Cardiac fibroblast (primary cell): Measurements from ENCODE around the gene TBC1D24.
A peak's percentile ranks its signal among the peaks of the same experiment; 100 is the strongest.
"Not testable (repeated sequence)": the region's sequence is repeated elsewhere in the genome, so short reads cannot be mapped to it uniquely, and the experiment has no call there.

Source experiments
- DNase-seq, 2 donors: peaks; one replicate each; pipeline versions ENCODE4 v3.0.0 to v3.0.0-alpha.2; 2010; ENCODE audit warnings: low read depth in 2 of 2
- H3K4me3 ChIP-seq, 2 donors: replicated peaks in 1 of 2; 1 replicate in 1 of 2; 2 replicates in 1 of 2; pipeline ENCODE4 v1.5.1; 2011; ENCODE audit warnings: low read depth in 2 of 2, low read length in 2 of 2, mild to moderate bottlenecking in 2 of 2, moderate library complexity in 1 of 2
- CTCF ChIP-seq: IDR thresholded peaks from one replicate; pipeline ENCODE4 v1.5.1; 2011; ENCODE audit warnings: low read depth, mild to moderate bottlenecking, low read length, inconsistent platforms

TBC1D24 gene

GRCh38 chr16:2437032-2437790 is 37.7 kb upstream of the TBC1D24 start:
- no peak for TF ChIP-seq CTCF
- DNase-seq = no peak
- H3K4me3 ChIP-seq = no peak overlapping the region

DNA sequence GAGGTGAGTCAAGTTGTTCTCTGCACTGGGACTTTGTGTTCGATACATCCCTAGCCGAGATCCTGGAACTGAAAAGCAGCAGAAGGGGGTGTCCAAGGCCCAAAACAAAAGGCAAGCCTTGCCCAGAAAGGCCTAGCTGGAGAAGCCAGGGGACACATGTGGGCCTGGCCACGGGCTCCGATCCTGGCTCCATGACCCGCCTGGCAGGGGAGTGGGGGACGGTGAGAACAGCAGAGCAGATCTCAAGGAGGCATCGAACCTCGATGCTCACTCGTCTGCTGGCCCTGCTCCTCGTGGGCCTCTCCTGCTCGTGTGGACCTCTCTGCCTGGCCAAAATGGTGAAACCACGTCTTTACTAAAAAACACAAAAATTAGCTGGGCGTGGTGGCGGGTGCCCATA is 36.8 kb upstream of the TBC1D24 start:
- no peak for TF ChIP-seq CTCF
- DNase-seq = no peak
- no peak overlapping the region for H3K4me3 ChIP-seq

DNA sequence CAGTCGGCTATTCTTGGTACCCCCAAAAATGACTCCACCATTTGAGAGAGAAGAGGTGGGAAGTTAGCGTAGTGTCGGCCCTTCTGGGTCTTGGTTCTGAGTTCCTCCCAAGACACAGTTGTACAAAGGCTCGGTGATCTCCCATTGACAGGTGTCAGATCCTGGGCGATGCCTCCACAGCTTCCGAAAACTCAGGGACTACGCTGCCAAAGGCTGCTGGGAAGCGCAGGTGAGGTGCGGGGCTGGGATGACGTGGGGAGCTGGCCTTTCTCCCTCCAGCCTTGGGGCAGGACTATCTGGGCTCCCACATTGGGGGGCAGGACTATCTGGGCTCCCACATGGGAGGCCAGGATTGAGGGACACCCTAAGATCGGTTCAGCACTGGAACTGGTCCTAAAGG is 35.3 kb upstream of the TBC1D24 start:
- no peak for TF ChIP-seq CTCF
- DNase-seq = no peak
- no peak overlapping the region for H3K4me3 ChIP-seq

DNA sequence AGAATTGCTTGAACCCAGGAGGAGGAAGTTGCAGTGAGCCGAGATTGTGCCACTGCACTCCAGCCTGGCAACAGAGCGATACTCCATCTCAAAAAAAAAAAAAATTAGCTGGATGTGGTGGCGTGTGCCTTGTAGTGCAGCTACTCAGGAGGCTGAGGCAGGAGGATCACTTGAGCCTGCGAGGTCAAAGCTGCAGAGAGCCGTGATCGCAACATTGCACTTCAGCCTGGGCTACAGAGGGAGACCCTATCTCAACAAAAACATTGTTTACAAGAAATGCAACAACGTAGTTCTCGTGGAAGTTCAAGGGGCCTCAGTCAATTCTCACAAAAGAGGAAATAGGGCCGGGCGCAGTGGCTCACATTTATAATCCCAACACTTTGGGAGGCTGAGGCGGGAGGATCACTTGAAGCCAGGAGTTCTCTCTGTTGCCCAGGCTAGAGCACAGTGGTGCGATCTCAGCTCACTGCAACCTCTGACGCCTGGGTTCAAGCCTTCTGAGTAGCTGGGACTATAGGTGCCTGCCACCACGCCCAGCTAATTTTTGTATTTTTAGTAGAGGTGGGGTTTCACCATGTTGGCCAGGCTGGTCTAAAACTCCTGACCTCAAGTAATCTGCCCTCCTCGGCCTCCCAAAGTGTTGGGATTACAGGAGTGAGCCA is 33.7 kb upstream of the TBC1D24 start:
- not testable (repeated sequence) for DNase-seq, H3K4me3 ChIP-seq

DNA sequence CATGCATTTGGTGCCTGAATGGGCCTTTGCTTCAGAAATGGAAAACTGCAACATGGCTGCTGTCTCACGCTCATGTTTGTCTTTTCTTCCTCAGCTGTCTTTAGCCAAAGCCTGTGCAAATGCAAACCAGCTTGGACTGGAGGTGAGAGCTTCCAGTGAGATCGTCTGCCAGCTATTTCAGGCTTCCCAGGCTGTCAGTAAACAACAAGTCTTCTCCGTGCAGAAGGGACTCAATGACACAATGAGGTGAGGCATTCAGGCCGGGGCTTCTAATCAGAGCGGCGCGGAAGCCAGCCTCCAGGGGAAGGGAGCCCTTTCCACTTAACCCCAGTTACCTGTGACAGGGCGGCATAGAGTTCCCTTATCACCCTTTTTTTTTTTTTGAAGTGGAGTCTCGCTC is 31.4 kb upstream of the TBC1D24 start:
- DNase-seq = no peak
- no peak for TF ChIP-seq CTCF
- H3K4me3 ChIP-seq = no peak overlapping the region

GRCh38 chr16:2447920-2448583 is 26.9 kb upstream of the TBC1D24 start:
- DNase-seq = peak in 1 of 2 donors; percentile 71
- no peak overlapping the region for H3K4me3 ChIP-seq
- no peak for TF ChIP-seq CTCF

GRCh38 chr16:2449118-2449517 is 25.8 kb upstream of the TBC1D24 start:
- DNase-seq = no peak
- no peak for TF ChIP-seq CTCF
- H3K4me3 ChIP-seq = no peak overlapping the region
